HCT116 (cell line): Measurements from ENCODE around the gene CEP20. TPM values are rescaled to one million over a fixed set of nuclear protein-coding genes. Genes with fewer than 3 reads are reported as not detected.

ENCODE experiments used
- ATAC-seq: fragments of 200-7000 bp; cut with Tn5 transposase; 2 replicates; pipeline ENCODE4 v1.9.1; 2020; ENCODE audit warnings: mild to moderate bottlenecking, moderate library complexity
- BruUV-seq: library from RNA; stranded (reverse); fragments of 400-500 nt; replicated peaks from 2 replicates; lab custom pipeline; 2021; lab: Mats Ljungman, UMichigan
- CTCF ChIA-PET: fragments of 300-600 bp; sonication (Branson Sonifier 250); formaldehyde crosslinking; loops from one replicate; lab custom pipeline; 2021; ENCODE audit warnings: antibody characterized with exemption; lab: Charles Lee
- POLR2A ChIA-PET: fragments of 300-600, 350-600 bp; sonication (Branson Sonifier 250); formaldehyde crosslinking; loops from one replicate; lab custom pipeline; 2021; ENCODE audit warnings: antibody characterized with exemption; lab: Charles Lee
- RAD21 ChIA-PET, 2 experiments: fragments of 300-600 bp; sonication (Branson Sonifier 250); formaldehyde crosslinking; loops; one replicate each; lab custom pipeline; 2023; ENCODE audit warnings: low total read pairs in 2 of 2; ENCODE audit not compliant: uncharacterized antibody in 2 of 2, unreplicated experiment in 2 of 2, low non-redundant PET in 1 of 2; lab: Charles Lee
- DNase-seq: peaks from one replicate; pipeline ENCODE4 v3.0.0-alpha.2; 2010; ENCODE audit warnings: low read depth, low spot score
- H2AFZ ChIP-seq: fragments of 200-600 bp; shearing (Covaris generic), sonication (generic); 2 replicates; pipeline ENCODE4 v1.6.1; 2017; ENCODE audit warnings: low read depth, mixed run types, mixed read lengths, antibody characterized with exemption, low read length; ENCODE audit not compliant: poor library complexity, severe bottlenecking
- H3K27ac ChIP-seq: 2 replicates; pipeline ENCODE4 v1.5.1; 2012; ENCODE audit warnings: low read depth, low read length
- H3K27me3 ChIP-seq: fragments of 200-600 bp; sonication (generic); 2 replicates; pipeline ENCODE4 v1.6.1; 2016; ENCODE audit warnings: mixed run types, low read length, mixed read lengths; ENCODE audit not compliant: insufficient read depth
- H3K36me3 ChIP-seq, 2 experiments: fragments of 200-500 bp in 1 of 2; fragments of 200-600 bp in 1 of 2; sonication (Bioruptor generic) in 1 of 2; sonication (generic) in 1 of 2; 2 replicates each; pipeline versions ENCODE4 v1.5.1 to v1.6.1; 2014 to 2016; ENCODE audit warnings: low read length in 2 of 2, inconsistent platforms in 1 of 2, mixed read lengths in 1 of 2, mixed run types in 1 of 2; ENCODE audit not compliant: insufficient read depth in 2 of 2, control insufficient read depth in 1 of 2
- H3K4me1 ChIP-seq, 2 experiments: fragments of 200-600 bp in 1 of 2; sonication (generic) in 1 of 2; 2 replicates each; pipeline versions ENCODE4 v1.5.1 to v1.6.1; 2012 to 2017; ENCODE audit warnings: low read length in 2 of 2, inconsistent platforms in 1 of 2, mild to moderate bottlenecking in 1 of 2, mixed read lengths in 1 of 2, mixed run types in 1 of 2, moderate library complexity in 1 of 2; ENCODE audit not compliant: insufficient read depth in 2 of 2, control insufficient read depth in 1 of 2
- H3K4me2 ChIP-seq: fragments of 200-600 bp; sonication (generic); 2 replicates; pipeline ENCODE4 v1.6.1; 2017; ENCODE audit warnings: mixed run types, low read length, mixed read lengths
- H3K4me3 ChIP-seq, 2 experiments: fragments of 200-600 bp in 1 of 2; sonication (generic) in 1 of 2; replicated peaks in 1 of 2; 2 replicates each; pipeline ENCODE4 v1.5.1; 2011 to 2016; ENCODE audit warnings: low read length in 2 of 2, control low read depth in 1 of 2, low read depth in 1 of 2, mild to moderate bottlenecking in 1 of 2, mixed read lengths in 1 of 2, mixed run types in 1 of 2
- H3K79me2 ChIP-seq: fragments of 200-600 bp; sonication (generic); 2 replicates; pipeline ENCODE4 v1.6.1; 2017; ENCODE audit warnings: mild to moderate bottlenecking, mixed run types, low read length, moderate library complexity, mixed read lengths; ENCODE audit not compliant: insufficient read depth
- H3K9ac ChIP-seq: fragments of 200-600 bp; sonication (generic); 2 replicates; pipeline ENCODE4 v1.6.1; 2016; ENCODE audit warnings: low read length, mixed read lengths
- H3K9me2 ChIP-seq: fragments of 200-600 bp; sonication (generic), shearing (Covaris generic); 2 replicates; pipeline ENCODE4 v1.6.1; 2017; ENCODE audit warnings: mixed run types, mild to moderate bottlenecking, moderate library complexity; ENCODE audit not compliant: insufficient read depth
- H3K9me3 ChIP-seq, 2 experiments: fragments of 200-500 bp in 1 of 2; fragments of 200-600 bp in 1 of 2; sonication (Bioruptor generic) in 1 of 2; sonication (generic) in 1 of 2; 2 replicates each; pipeline ENCODE4 v1.6.1; 2014 to 2017; ENCODE audit warnings: low read length in 2 of 2, mixed read lengths in 2 of 2, inconsistent platforms in 1 of 2, low read depth in 1 of 2, mild to moderate bottlenecking in 1 of 2, mixed run types in 1 of 2, moderate library complexity in 1 of 2; ENCODE audit not compliant: control insufficient read depth in 1 of 2, insufficient read depth in 1 of 2
- H4K20me1 ChIP-seq: fragments of 200-600 bp; sonication (generic), shearing (Covaris generic); 2 replicates; pipeline ENCODE4 v1.6.1; 2017; ENCODE audit warnings: mixed run types, mild to moderate bottlenecking, moderate library complexity; ENCODE audit not compliant: insufficient read depth
- CBX3 ChIP-seq: IDR thresholded peaks from 2 replicates; pipeline ENCODE4 v1.6.1; 2012; ENCODE audit warnings: low read depth
- CEBPB ChIP-seq: IDR thresholded peaks from 2 replicates; pipeline ENCODE4 v1.6.1; 2012; ENCODE audit warnings: low read depth
- CTCF ChIP-seq, 3 experiments: fragments of 200-600 bp in 1 of 3; sonication (generic) in 1 of 3; IDR thresholded peaks in 2 of 3; conservative IDR thresholded peaks in 1 of 3; 2 replicates each; pipeline ENCODE4 v1.5.1; 2012 to 2017; ENCODE audit warnings: low read depth in 2 of 3, low read length in 2 of 3, antibody characterized with exemption in 1 of 3, borderline replicate concordance in 1 of 3, control low read depth in 1 of 3, mild to moderate bottlenecking in 1 of 3, mixed read lengths in 1 of 3, mixed run types in 1 of 3, moderate library complexity in 1 of 3; ENCODE audit not compliant: insufficient read depth in 1 of 3
- EZH2phosphoT487 ChIP-seq: fragments of 200-600 bp; IDR thresholded peaks from 2 replicates; pipeline ENCODE4 v1.6.1; 2018; ENCODE audit warnings: antibody characterized with exemption, borderline replicate concordance
- SIN3A ChIP-seq: IDR thresholded peaks from 2 replicates; pipeline ENCODE4 v1.6.1; 2012; ENCODE audit warnings: low read depth
- SRF ChIP-seq: IDR thresholded peaks from 2 replicates; pipeline ENCODE4 v1.6.1; 2012; ENCODE audit warnings: low read depth
- YY1 ChIP-seq: IDR thresholded peaks from 2 replicates; pipeline ENCODE4 v1.6.1; 2011; ENCODE audit warnings: low read length, low read depth, moderate library complexity, mild to moderate bottlenecking; ENCODE audit not compliant: insufficient replicate concordance; ENCODE audit errors: extremely low read depth
- ZFX ChIP-seq: fragments of 450-650 bp; IDR thresholded peaks from 2 replicates; pipeline ENCODE4 v1.6.1; 2017
- intact Hi-C: fragments of 100-400 bp; cut with micrococcal nuclease; formaldehyde crosslinking; loops from 2 replicates; pipeline ENCODE4 v1.10.0; 2022
- total RNA-seq: library from RNA; stranded (reverse); gene quantifications from one replicate; pipeline ENCODE4 v1.2.1, GENCODE V29; 2021; ENCODE audit not compliant: unreplicated experiment

Gene CEP20
- total RNA-seq, 1 experiment from 2014 or later = 67.7 TPM

GRCh38 chr16:15891508-15891907 lies 3.1 kb upstream of the CEP20 start:
- H3K9me3 ChIP-seq = no peaks in the 10 kb centered on the region
- H3K27me3 ChIP-seq = no peaks in the 10 kb centered on the region
- H3K27ac ChIP-seq = no peak overlapping the region
- H2AFZ ChIP-seq = no peak overlapping the region
- ChIA-PET CTCF (no interaction called here), RAD21 (no interaction called here), POLR2A (no interaction called here)
- TF ChIP-seq YY1 (no peak), CBX3 (no peak), SRF (no peak), SIN3A (no peak), CEBPB (no peak), EZH2phosphoT487 (no peak), ZFX (no peak), CTCF (IDR thresholded peaks at IDR 0.05 in 2 of 3, conservative IDR thresholded peaks at IDR 0.05 in 1 of 3; ENCODE audit: borderline replicate concordance in 1 of 3, insufficient read depth in 1 of 3, low read depth in 2 of 3, low read length in 2 of 3) (no peak)
- no peak overlapping the region for H3K4me3 ChIP-seq
- no peak for DNase-seq
- H3K79me2 ChIP-seq = peaks cover 18% of the 10 kb centered on the region
- ATAC-seq = no peak
- H3K9ac ChIP-seq = no peak overlapping the region
- H3K4me1 ChIP-seq = peaks cover 10 to 24% of the 10 kb centered on the region in 2 experiments; a peak in 3 of 4 replicates
- intact Hi-C loops = no loop called here
- H3K4me2 ChIP-seq = no peak overlapping the region
- no peaks in the 10 kb centered on the region for H3K9me2 ChIP-seq
- no TSS peak for BruUV-seq
- H4K20me1 ChIP-seq = no peaks in the 10 kb centered on the region
- no peaks in the 10 kb centered on the region; a peak in 1 of 4 replicates for H3K36me3 ChIP-seq
